Measurements from ENCODE around the gene THTPA. TPM values are rescaled to one million over a fixed set of nuclear protein-coding genes. Genes with fewer than 3 reads are reported as not detected.
A peak's percentile ranks its signal among the peaks of the same experiment; 100 is the strongest.
"Not testable (repeated sequence)": the region's sequence is repeated elsewhere in the genome, so short reads cannot be mapped to it uniquely, and the experiment has no call there.

THTPA gene
- total RNA-seq, 1 donor from 2014 or later, result 6.9 TPM

GRCh38 chr14:23579311-23579630 is 23.2 kb downstream of the THTPA start:
- TF ChIP-seq CTCF (IDR thresholded peaks at IDR 0.05; ENCODE audit: unreplicated experiment), result no peak
- Mint-ChIP-seq H3K9me3 (ENCODE audit: unreplicated experiment) (no peaks in the 10 kb centered on the region), H3K27ac (ENCODE audit: unreplicated experiment) (no peak overlapping the region), H3K4me1 (ENCODE audit: unreplicated experiment) (peaks cover 3% of the 10 kb centered on the region), H3K4me3 (ENCODE audit: unreplicated experiment) (no peak overlapping the region), H3K27me3 (ENCODE audit: unreplicated experiment) (peaks cover 29% of the 10 kb centered on the region), H3K36me3 (ENCODE audit: low read depth, unreplicated experiment) (no peaks in the 10 kb centered on the region)
- no peak for DNase-seq (ENCODE audit: low spot score)

- peaks cover 3% of the 10 kb centered on the region for H3K4me1 Mint-ChIP-seq (ENCODE audit: unreplicated experiment)
- no peak for TF ChIP-seq CTCF (IDR thresholded peaks at IDR 0.05; ENCODE audit: unreplicated experiment)
- peak overlapping the region; percentile 14 for H3K4me3 Mint-ChIP-seq (ENCODE audit: unreplicated experiment)
- H3K27me3 Mint-ChIP-seq (ENCODE audit: unreplicated experiment), result peaks cover 28% of the 10 kb centered on the region
- no peak for DNase-seq (ENCODE audit: low spot score)
- H3K9me3 Mint-ChIP-seq (ENCODE audit: unreplicated experiment), result no peaks in the 10 kb centered on the region
- H3K27ac Mint-ChIP-seq (ENCODE audit: unreplicated experiment), result peak overlapping the region; percentile 42
- H3K36me3 Mint-ChIP-seq (ENCODE audit: low read depth, unreplicated experiment), result no peaks in the 10 kb centered on the region
These were observed 23.7 kb downstream of the THTPA start for GRCh38 chr14:23579739-23580138.

GRCh38 chr14:23580152-23580926 is 24.3 kb downstream of the THTPA start:
- H3K4me3 Mint-ChIP-seq (ENCODE audit: unreplicated experiment), result no peak overlapping the region
- peaks cover 3% of the 10 kb centered on the region for H3K4me1 Mint-ChIP-seq (ENCODE audit: unreplicated experiment)
- DNase-seq (ENCODE audit: low spot score), result no peak
- H3K27ac Mint-ChIP-seq (ENCODE audit: unreplicated experiment), result no peak overlapping the region
- peaks cover 22% of the 10 kb centered on the region for H3K27me3 Mint-ChIP-seq (ENCODE audit: unreplicated experiment)
- no peak for TF ChIP-seq CTCF (IDR thresholded peaks at IDR 0.05; ENCODE audit: unreplicated experiment)
- no peaks in the 10 kb centered on the region for H3K9me3 Mint-ChIP-seq (ENCODE audit: unreplicated experiment)
- H3K36me3 Mint-ChIP-seq (ENCODE audit: low read depth, unreplicated experiment), result no peaks in the 10 kb centered on the region

- peaks cover 3% of the 10 kb centered on the region for H3K4me1 Mint-ChIP-seq (ENCODE audit: unreplicated experiment)
- no peaks in the 10 kb centered on the region for H3K9me3 Mint-ChIP-seq (ENCODE audit: unreplicated experiment)
- H3K27me3 Mint-ChIP-seq (ENCODE audit: unreplicated experiment), result peaks cover 22% of the 10 kb centered on the region
- no peak overlapping the region for H3K4me3 Mint-ChIP-seq (ENCODE audit: unreplicated experiment)
- no peak for TF ChIP-seq CTCF (IDR thresholded peaks at IDR 0.05; ENCODE audit: unreplicated experiment)
- DNase-seq (ENCODE audit: low spot score), result no peak
- H3K36me3 Mint-ChIP-seq (ENCODE audit: low read depth, unreplicated experiment), result no peaks in the 10 kb centered on the region
- no peak overlapping the region for H3K27ac Mint-ChIP-seq (ENCODE audit: unreplicated experiment)
These were observed 24.8 kb downstream of the THTPA start for GRCh38 chr14:23580948-23581281.

DNA sequence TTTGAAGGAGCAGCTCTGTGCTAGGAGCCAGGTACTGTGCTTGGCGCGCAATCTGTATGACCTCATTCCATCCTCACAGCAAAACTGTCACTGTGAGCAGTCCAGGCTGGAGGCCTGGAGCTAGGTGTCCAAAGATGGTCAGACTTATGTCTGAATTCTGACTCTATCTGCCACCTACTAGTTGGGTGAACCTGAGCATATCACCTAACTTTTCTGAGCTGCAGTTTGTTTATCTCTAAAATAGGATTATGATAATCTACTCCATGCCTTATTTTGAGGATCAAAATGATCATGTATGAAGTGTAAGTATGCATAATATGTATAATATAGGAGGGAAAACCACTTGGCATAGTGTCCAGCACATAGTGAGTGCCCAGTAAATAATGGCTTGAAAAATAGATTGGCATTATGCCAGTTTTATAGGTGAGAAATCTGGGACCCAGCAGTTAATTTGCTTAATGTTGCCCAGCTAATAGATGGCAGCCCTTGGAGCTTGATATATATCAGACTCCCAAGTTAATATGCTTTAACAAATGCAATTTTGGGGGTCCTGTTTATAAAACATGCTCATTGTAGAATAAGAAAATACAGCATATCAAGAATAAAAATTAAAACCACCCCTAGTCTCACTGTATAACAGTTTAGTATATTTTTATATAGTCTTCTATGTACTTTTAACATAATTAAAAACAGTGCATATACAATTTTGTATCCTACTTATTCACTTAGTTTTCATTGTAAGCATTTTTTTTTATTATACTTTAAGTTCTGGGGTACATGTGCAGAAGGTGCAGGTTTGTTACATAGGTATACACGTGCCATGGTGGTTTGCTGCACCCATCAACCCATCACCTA is 27.1 kb downstream of the THTPA start:
- Mint-ChIP-seq H3K4me1 (ENCODE audit: unreplicated experiment) (no peaks in the 10 kb centered on the region), H3K4me3 (ENCODE audit: unreplicated experiment) (no peak overlapping the region), H3K27ac (ENCODE audit: unreplicated experiment) (no peak overlapping the region), H3K36me3 (ENCODE audit: low read depth, unreplicated experiment) (no peaks in the 10 kb centered on the region), H3K27me3 (ENCODE audit: unreplicated experiment) (peaks cover 16% of the 10 kb centered on the region), H3K9me3 (ENCODE audit: unreplicated experiment) (no peaks in the 10 kb centered on the region)
- DNase-seq (ENCODE audit: low spot score), result no peak
- no peak for TF ChIP-seq CTCF (IDR thresholded peaks at IDR 0.05; ENCODE audit: unreplicated experiment)

- H3K36me3 Mint-ChIP-seq (ENCODE audit: low read depth, unreplicated experiment); DNase-seq (ENCODE audit: low spot score); H3K4me1 Mint-ChIP-seq (ENCODE audit: unreplicated experiment); H3K9me3 Mint-ChIP-seq (ENCODE audit: unreplicated experiment); H3K4me3 Mint-ChIP-seq (ENCODE audit: unreplicated experiment); H3K27ac Mint-ChIP-seq (ENCODE audit: unreplicated experiment): not testable (repeated sequence)
- H3K27me3 Mint-ChIP-seq (ENCODE audit: unreplicated experiment), result peaks cover 12% of the 10 kb centered on the region
These were observed 27.9 kb downstream of the THTPA start for GRCh38 chr14:23583761-23584526.
